Immature natural killer cell (primary cell): ENCODE measurements around the gene MAP7D2. TPM values are rescaled to one million over a fixed set of nuclear protein-coding genes. Genes with fewer than 3 reads are reported as not detected.

Source experiments
- DNase-seq, 3 donors: peaks; one replicate each; pipeline ENCODE4 v3.0.0; 2022; ENCODE audit warnings: mixed read lengths in 1 of 3
- H3K27ac Mint-ChIP-seq, 6 donors: one replicate each; pipeline ENCODE4 v1.8.0; 2020; ENCODE audit warnings: mixed read lengths in 6 of 6, mild to moderate bottlenecking in 5 of 6, inconsistent platforms in 4 of 6, moderate library complexity in 3 of 6
- H3K27me3 Mint-ChIP-seq, 3 donors: one replicate each; pipeline ENCODE4 v1.8.0; 2020 to 2021; ENCODE audit warnings: low read depth in 3 of 3, mild to moderate bottlenecking in 3 of 3, mixed read lengths in 3 of 3, moderate library complexity in 3 of 3, inconsistent platforms in 1 of 3
- H3K36me3 Mint-ChIP-seq, 3 donors: one replicate each; pipeline ENCODE4 v1.8.0; 2020; ENCODE audit warnings: mixed read lengths in 3 of 3, inconsistent platforms in 2 of 3, mild to moderate bottlenecking in 2 of 3
- H3K4me1 Mint-ChIP-seq, 2 donors: one replicate each; pipeline ENCODE4 v1.8.0; 2020; ENCODE audit warnings: inconsistent platforms in 2 of 2, mild to moderate bottlenecking in 2 of 2, mixed read lengths in 2 of 2, moderate library complexity in 1 of 2
- H3K4me3 Mint-ChIP-seq, 5 donors: one replicate each; pipeline ENCODE4 v1.8.0; 2020; ENCODE audit warnings: mild to moderate bottlenecking in 5 of 5, mixed read lengths in 5 of 5, inconsistent platforms in 3 of 5, moderate library complexity in 3 of 5
- H3K9me3 Mint-ChIP-seq, 6 donors: one replicate each; pipeline ENCODE4 v1.8.0; 2020; ENCODE audit warnings: mild to moderate bottlenecking in 6 of 6, mixed read lengths in 6 of 6, inconsistent platforms in 4 of 6, moderate library complexity in 3 of 6
- polyA plus RNA-seq, 3 donors: library from polyadenylated mRNA; unstranded; fragments of 300-500 nt; fragmentation: Illumina TruSeq; gene quantifications; one replicate each; pipeline ENCODE4 v1.2.3, GENCODE V29; 2021

The MAP7D2 gene
- polyA plus RNA-seq, 3 donors from 2014 or later: not detected

- H3K4me3 Mint-ChIP-seq: no peak overlapping the region
Measured at GRCh38 chrX:20011608-20012007, 105.1 kb downstream of the MAP7D2 start.

DNA sequence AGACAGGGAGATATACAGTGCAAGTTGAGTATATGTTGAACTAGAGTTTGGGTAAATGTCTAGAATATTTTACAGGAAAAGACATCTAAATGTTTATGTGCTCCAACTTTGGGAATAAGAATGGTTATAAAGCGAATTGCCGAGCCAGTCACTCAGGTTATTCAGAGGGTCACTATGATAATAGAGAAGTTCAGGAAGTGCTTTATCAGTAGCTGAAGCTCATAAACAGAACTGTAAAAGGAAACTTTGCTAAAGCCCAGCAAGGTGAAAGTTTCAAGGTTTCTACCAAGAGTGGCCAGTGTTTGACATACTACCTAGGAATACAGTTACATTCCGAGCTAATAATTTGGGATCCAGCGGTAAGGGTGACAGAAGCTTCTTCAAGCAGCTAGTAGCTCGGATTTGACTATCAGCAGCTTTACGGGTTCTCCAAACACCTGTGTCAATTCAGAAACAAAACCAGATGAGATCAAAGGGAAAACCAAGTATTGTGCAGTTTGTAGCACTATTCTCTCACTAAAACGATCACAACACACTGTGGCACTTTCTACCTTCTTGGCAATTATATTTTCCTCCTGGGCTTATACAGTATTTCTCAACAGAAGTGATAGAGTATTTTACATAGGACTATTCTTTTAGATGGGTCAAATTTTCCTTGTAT is 108.6 kb downstream of the MAP7D2 start:
- no peaks in the 10 kb centered on the region for H3K4me1 Mint-ChIP-seq
- peaks cover 2 to 9% (median 3%) of the 10 kb centered on the region in 3 donors for H3K27me3 Mint-ChIP-seq
- H3K4me3 Mint-ChIP-seq: no peak overlapping the region
- no peak overlapping the region for H3K27ac Mint-ChIP-seq
- peaks cover 0 to 5% (median 0%) of the 10 kb centered on the region in 3 donors for H3K36me3 Mint-ChIP-seq
- no peaks in the 10 kb centered on the region for H3K9me3 Mint-ChIP-seq
- no peak for DNase-seq

More at GRCh38 chrX:20011608-20012007, 105.1 kb downstream of the MAP7D2 start:
- H3K27me3 Mint-ChIP-seq: peaks cover 2 to 7% (median 3%) of the 10 kb centered on the region in 3 donors
- peaks cover 0 to 8% (median 0%) of the 10 kb centered on the region in 3 donors for H3K36me3 Mint-ChIP-seq
- no peak overlapping the region for H3K27ac Mint-ChIP-seq
- no peaks in the 10 kb centered on the region for H3K4me1 Mint-ChIP-seq
- peaks cover 0 to 12% (median 4%) of the 10 kb centered on the region in 6 donors for H3K9me3 Mint-ChIP-seq
- no peak for DNase-seq

- H3K4me1 Mint-ChIP-seq: no peaks in the 10 kb centered on the region
- H3K9me3 Mint-ChIP-seq: no peaks in the 10 kb centered on the region
- H3K36me3 Mint-ChIP-seq: peaks cover 0 to 5% (median 0%) of the 10 kb centered on the region in 3 donors
- peaks cover 1 to 8% (median 2%) of the 10 kb centered on the region in 3 donors for H3K27me3 Mint-ChIP-seq
- no peak overlapping the region for H3K4me3 Mint-ChIP-seq
- H3K27ac Mint-ChIP-seq: no peak overlapping the region
- no peak for DNase-seq
Measured at GRCh38 chrX:20005883-20006282, 110.8 kb downstream of the MAP7D2 start.

DNA sequence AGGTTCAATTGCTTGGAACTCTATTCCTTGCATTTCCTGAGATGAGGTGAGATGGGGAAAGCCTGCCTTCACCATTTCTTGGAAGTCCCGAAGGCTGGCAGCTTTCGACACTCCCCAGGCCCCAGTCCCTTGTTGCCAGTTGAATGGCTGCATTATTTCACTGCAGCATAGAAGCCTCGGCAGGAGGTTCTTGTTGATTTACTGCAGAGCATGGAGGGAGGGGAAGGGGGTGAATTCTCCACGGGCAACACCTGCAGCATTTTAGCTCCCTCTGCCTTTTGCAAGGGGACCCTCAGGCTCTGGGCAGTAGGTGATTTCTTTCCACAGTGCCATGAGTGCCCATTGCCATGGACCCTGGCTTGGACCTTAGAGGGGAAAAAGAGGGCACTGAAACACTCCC is 115.1 kb downstream of the MAP7D2 start:
- no peak overlapping the region for H3K27ac Mint-ChIP-seq
- peaks cover 2 to 3% (median 3%) of the 10 kb centered on the region in 3 donors for H3K27me3 Mint-ChIP-seq
- no peaks in the 10 kb centered on the region for H3K4me1 Mint-ChIP-seq
- H3K9me3 Mint-ChIP-seq: no peaks in the 10 kb centered on the region
- H3K4me3 Mint-ChIP-seq: no peak overlapping the region
- DNase-seq: no peak
- H3K36me3 Mint-ChIP-seq: no peaks in the 10 kb centered on the region

DNA sequence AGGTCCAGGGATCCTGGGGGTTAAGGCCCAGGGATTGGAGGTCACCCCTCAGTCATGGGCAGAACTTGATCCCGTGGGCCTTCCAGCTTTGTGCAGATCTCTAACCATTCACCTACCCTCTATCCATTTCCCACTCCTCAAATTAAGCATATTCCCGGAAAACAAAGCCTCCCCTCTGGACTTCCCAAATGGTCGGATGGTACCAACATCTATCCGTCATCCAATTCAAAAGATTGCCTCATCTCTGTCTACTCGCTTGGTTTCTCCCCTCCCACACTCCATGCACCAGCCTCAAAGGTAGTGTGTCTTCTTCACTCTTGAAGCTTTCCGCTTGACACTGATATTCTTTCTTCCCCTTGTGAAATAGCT is 125.4 kb downstream of the MAP7D2 start:
- no peak for DNase-seq
- Mint-ChIP-seq H3K36me3 (peaks cover 0 to 3% (median 0%) of the 10 kb centered on the region in 3 donors), H3K4me1 (peaks cover 18 to 23% of the 10 kb centered on the region in 2 donors), H3K9me3 (no peaks in the 10 kb centered on the region), H3K27ac (peak overlapping the region; percentile 73 to 96 (median 88)), H3K27me3 (peaks cover 2 to 16% (median 14%) of the 10 kb centered on the region in 3 donors), H3K4me3 (peak overlapping the region; percentile 69 to 85 (median 80))

DNA sequence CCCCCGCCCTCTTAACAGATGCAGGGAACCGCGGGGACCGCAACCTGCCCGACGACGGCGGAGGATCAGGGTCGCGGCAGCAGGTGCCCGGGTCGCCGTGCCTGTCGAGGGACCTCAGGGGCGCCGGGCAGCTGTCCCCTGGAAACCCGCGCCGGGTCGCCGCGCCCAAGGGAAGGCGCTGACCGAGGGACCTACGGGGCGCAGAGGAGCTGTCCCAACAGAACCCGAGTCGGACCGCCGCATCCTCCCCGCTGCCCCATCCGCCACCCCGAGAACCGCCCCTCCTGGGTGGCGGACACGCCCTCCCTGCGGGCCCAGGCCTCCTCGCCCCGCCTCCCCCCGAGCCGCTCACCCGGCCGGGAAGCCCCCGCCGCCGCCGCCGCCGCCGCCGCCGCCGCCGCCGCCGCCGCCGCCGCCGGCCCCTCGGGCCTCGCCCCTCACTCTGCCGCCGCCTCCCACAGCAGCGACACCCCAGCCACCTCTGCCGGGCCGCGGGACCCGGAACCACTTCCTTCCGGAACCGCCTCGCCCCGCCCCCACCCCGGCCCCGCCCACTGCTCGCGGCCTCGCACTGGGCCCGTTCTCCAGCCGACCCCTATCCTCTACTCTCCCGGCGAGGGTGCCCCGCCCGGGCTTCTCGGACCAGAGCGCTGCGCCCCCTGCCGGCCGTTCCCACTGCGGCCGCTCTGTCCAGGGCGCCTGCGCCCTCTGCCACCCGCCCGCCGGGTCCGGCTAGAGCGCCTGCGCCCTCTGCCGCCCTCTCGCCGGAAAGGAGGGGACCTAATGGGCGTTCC is 126.0 kb downstream of the MAP7D2 start, which contains the start of gene BCLAF3:
Gene BCLAF3 (minus strand): TSS at position 506 of the 794 bp plus-strand sequence. CDS start 20,797 bp downstream, outside the sequence.
- Mint-ChIP-seq H3K4me3 (peak within 1 kb of the TSS; percentile 83 to 92 (median 89)), H3K27ac (peak within 1 kb of the TSS; percentile 86 to 96 (median 88)), H3K4me1 (peaks cover 18 to 23% of the 10 kb centered on the region in 2 donors), H3K9me3 (no peaks in the 10 kb centered on the region), H3K27me3 (peaks cover 2 to 16% (median 12%) of the 10 kb centered on the region in 3 donors), H3K36me3 (peaks cover 0 to 4% (median 0%) of the 10 kb centered on the region in 3 donors)
- DNase-seq: peak; percentile 88 to 91 (median 90)

DNA sequence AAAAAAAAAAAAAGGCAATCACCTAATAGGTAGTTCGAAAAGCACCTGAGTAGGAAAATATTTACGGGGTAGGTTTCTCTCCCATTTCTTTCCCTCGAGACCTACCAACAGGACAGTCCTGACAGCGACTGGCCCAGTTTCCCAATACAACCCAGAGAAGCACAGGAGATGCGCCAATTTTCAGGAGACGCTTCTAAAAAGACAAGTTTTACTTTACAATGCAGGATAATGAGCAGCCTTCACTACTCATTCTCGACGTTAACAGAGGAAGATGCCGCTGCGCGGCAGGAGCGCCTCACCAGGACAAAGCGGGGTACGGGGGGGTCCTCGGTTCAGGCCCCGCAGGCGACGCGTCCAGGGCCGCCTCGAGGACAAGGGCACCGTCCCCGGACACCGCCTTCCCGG is 126.6 kb downstream of the MAP7D2 start:
- H3K4me3 Mint-ChIP-seq: peak overlapping the region; percentile 83 to 92 (median 89)
- peaks cover 0 to 4% (median 0%) of the 10 kb centered on the region in 3 donors for H3K36me3 Mint-ChIP-seq
- H3K9me3 Mint-ChIP-seq: no peaks in the 10 kb centered on the region
- no peak for DNase-seq
- H3K27me3 Mint-ChIP-seq: peaks cover 2 to 16% (median 9%) of the 10 kb centered on the region in 3 donors
- peaks cover 18 to 23% of the 10 kb centered on the region in 2 donors for H3K4me1 Mint-ChIP-seq
- peak overlapping the region; percentile 72 to 93 (median 86) for H3K27ac Mint-ChIP-seq

DNA sequence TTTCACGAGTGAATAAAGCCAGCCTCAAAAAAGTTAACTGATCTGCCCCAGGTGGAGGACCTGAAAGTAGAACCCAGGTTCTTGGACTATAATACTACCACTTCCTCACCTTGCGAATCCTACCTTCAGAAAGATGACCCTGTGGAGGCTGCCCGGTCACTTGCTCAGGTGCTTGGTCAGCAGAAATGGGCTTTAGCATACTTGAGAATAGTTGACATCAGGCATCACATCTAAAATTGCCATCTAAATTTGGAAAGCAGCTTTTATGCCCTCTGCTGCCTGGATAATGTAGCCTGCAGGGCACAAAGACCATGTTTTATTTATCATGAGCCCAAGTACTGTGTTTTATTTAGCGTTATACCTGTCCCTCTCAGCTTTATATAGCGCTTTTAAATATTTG is 128.9 kb downstream of the MAP7D2 start:
- Mint-ChIP-seq H3K27me3 (peaks cover 0 to 16% (median 9%) of the 10 kb centered on the region in 3 donors), H3K4me3 (no peak overlapping the region), H3K27ac (no peak overlapping the region), H3K9me3 (no peaks in the 10 kb centered on the region), H3K36me3 (peaks cover 0 to 4% (median 0%) of the 10 kb centered on the region in 3 donors), H3K4me1 (peaks cover 18 to 23% of the 10 kb centered on the region in 2 donors)
- no peak for DNase-seq

DNA sequence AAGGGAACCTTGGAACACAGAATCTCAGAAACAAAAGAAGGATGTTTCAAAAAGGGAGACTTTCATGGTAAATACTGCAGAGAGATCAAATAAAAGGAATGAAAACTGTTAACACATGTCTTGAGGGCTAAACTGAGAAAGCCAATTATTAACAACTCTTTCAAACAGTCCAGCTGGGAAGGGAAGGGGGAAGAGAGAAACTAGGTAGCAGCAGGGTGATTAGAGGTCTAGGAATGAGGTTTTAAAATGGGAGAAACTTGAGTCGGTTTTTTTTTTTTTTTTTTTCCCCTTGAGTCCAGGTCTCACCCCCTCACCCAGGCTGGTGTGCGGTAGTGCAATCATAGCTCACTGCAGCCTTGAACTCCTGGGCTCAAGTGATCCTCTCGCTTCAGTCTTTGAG is 130.2 kb downstream of the MAP7D2 start:
- peaks cover 0 to 13% (median 9%) of the 10 kb centered on the region in 3 donors for H3K27me3 Mint-ChIP-seq
- peaks cover 21 to 26% of the 10 kb centered on the region in 2 donors for H3K4me1 Mint-ChIP-seq
- no peak for DNase-seq
- peaks cover 0 to 4% (median 0%) of the 10 kb centered on the region in 3 donors for H3K36me3 Mint-ChIP-seq
- no peak overlapping the region for H3K4me3 Mint-ChIP-seq
- no peaks in the 10 kb centered on the region for H3K9me3 Mint-ChIP-seq
- peak overlapping the region in 2 of 6 donors; percentile 15 to 55 for H3K27ac Mint-ChIP-seq

DNA sequence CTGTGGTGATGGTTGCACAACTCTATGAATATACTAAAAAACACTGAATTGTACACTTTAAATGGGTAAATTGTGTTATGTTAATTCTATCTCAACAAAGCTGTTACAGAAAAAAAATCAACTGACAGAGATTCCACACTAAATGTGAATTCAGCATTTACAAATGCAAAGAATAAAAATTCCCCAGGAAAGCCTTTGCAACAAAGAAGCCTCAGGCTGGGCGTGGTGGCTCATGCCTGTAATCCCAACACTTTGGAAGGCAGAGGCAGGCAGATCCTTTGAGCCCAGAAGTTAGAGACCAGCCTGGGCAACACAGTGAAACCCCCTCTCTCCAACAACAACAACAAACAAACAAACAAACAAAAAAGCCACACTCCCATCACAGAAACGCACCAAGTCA is 134.8 kb downstream of the MAP7D2 start:
- peak overlapping the region in 1 of 6 donors; percentile 30 for H3K27ac Mint-ChIP-seq
- peaks cover 0 to 7% (median 6%) of the 10 kb centered on the region in 3 donors for H3K36me3 Mint-ChIP-seq
- peaks cover 0 to 11% (median 1%) of the 10 kb centered on the region in 3 donors for H3K27me3 Mint-ChIP-seq
- no peak overlapping the region for H3K4me3 Mint-ChIP-seq
- DNase-seq: no peak
- H3K9me3 Mint-ChIP-seq: peaks cover 0 to 3% (median 0%) of the 10 kb centered on the region in 6 donors
- H3K4me1 Mint-ChIP-seq: peaks cover 16 to 17% of the 10 kb centered on the region in 2 donors

- H3K9me3 Mint-ChIP-seq: peaks cover 0 to 3% (median 0%) of the 10 kb centered on the region in 6 donors
- no peak overlapping the region for H3K4me3 Mint-ChIP-seq
- H3K27ac Mint-ChIP-seq: no peak overlapping the region
- DNase-seq: no peak
- H3K27me3 Mint-ChIP-seq: peaks cover 0 to 5% (median 3%) of the 10 kb centered on the region in 3 donors
- peaks cover 0 to 6% (median 4%) of the 10 kb centered on the region in 3 donors for H3K36me3 Mint-ChIP-seq
- peaks cover 8 to 12% of the 10 kb centered on the region in 2 donors for H3K4me1 Mint-ChIP-seq
Measured at GRCh38 chrX:19975845-19976244, 140.9 kb downstream of the MAP7D2 start.

DNA sequence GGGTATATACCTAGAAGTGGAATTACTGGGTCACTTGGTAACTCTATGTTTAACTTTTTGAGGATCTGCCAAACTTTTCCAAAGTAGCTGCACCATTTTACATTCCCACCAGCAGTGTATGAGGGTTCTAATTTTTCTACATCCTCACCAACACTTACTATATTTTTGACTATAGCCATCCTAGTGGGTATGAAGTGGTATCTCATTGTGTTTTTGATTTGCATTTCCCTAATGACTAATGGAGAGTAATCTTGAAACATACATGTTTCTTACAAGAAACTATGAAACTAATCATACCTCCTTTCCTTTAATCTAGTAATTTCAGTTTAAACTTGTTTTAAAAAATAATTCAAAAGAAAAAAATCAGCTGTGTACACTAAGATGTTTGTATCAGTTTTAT is 143.7 kb downstream of the MAP7D2 start:
- Mint-ChIP-seq H3K27me3 (peaks cover 0 to 3% (median 2%) of the 10 kb centered on the region in 3 donors), H3K4me1 (peaks cover 2 to 9% of the 10 kb centered on the region in 2 donors), H3K27ac (no peak overlapping the region), H3K36me3 (peaks cover 0 to 8% (median 3%) of the 10 kb centered on the region in 3 donors), H3K4me3 (no peak overlapping the region), H3K9me3 (no peaks in the 10 kb centered on the region)
- DNase-seq: no peak

- no peaks in the 10 kb centered on the region for H3K4me1 Mint-ChIP-seq
Measured at GRCh38 chrX:19968276-19968675, 148.4 kb downstream of the MAP7D2 start.

More at GRCh38 chrX:19968276-19968675, 148.4 kb downstream of the MAP7D2 start:
- H3K27ac Mint-ChIP-seq: no peak overlapping the region
- no peaks in the 10 kb centered on the region for H3K27me3 Mint-ChIP-seq
- DNase-seq: no peak
- peaks cover 0 to 1% (median 0%) of the 10 kb centered on the region in 6 donors for H3K9me3 Mint-ChIP-seq
- no peak overlapping the region for H3K4me3 Mint-ChIP-seq
- peaks cover 0 to 16% (median 10%) of the 10 kb centered on the region in 3 donors for H3K36me3 Mint-ChIP-seq
